Loucy (cell line): ENCODE results near the gene ARMC9.

Source experiments
- EZH2phosphoT487 ChIP-seq: fragments of 200-600 bp; IDR thresholded peaks from 2 replicates; pipeline ENCODE4 v1.6.1; 2018; ENCODE audit warnings: antibody characterized with exemption, mild to moderate bottlenecking, moderate library complexity, borderline replicate concordance
- TF ChIP-seq, protein P1 (sequence below): fragments of 200-600 bp; sonication (generic); conservative IDR thresholded peaks from 2 replicates; pipeline ENCODE4 v1.5.1; 2014; ENCODE audit warnings: mild to moderate bottlenecking, antibody characterized with exemption, low read length

DNA sequence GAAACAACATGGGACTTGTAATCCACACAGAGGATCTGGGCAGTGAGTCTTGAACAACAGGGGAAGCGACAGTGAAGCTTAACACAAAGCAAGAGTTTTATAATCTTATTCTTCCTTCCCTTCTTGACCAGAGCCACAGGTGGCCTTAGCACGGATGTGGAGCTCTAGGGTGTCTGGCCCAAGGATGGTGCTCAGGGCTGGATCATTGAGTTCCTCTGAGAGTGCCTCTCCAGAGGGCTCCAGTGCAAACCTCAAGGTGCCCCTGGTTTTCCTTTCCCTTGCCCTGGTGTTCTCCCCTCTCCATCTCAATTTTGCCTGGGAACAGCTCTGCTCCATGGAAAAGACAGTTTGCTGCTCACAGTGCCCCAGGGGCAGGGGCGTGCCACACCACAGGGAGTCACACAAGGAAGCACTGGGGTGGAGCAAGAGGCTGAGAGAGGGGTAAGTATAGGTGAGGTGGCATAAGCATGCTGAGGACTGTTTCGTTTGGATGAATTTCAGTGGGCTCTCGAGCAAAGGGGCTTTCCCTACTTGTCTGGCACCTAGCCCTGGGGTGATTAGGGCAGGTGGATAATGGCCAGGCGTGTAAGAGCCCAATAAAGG is 108.5 kb downstream of the ARMC9 start:
- no peak for TF ChIP-seq EZH2phosphoT487
- TF ChIP-seq, protein P1, sequence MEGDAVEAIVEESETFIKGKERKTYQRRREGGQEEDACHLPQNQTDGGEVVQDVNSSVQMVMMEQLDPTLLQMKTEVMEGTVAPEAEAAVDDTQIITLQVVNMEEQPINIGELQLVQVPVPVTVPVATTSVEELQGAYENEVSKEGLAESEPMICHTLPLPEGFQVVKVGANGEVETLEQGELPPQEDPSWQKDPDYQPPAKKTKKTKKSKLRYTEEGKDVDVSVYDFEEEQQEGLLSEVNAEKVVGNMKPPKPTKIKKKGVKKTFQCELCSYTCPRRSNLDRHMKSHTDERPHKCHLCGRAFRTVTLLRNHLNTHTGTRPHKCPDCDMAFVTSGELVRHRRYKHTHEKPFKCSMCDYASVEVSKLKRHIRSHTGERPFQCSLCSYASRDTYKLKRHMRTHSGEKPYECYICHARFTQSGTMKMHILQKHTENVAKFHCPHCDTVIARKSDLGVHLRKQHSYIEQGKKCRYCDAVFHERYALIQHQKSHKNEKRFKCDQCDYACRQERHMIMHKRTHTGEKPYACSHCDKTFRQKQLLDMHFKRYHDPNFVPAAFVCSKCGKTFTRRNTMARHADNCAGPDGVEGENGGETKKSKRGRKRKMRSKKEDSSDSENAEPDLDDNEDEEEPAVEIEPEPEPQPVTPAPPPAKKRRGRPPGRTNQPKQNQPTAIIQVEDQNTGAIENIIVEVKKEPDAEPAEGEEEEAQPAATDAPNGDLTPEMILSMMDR, result no peak
